ENCODE measurements around the gene LIPK.
A peak's percentile ranks its signal among the peaks of the same experiment; 100 is the strongest.
"Not testable (repeated sequence)": the region's sequence is repeated elsewhere in the genome, so short reads cannot be mapped to it uniquely, and the experiment has no call there.

The LIPK gene, protein sequence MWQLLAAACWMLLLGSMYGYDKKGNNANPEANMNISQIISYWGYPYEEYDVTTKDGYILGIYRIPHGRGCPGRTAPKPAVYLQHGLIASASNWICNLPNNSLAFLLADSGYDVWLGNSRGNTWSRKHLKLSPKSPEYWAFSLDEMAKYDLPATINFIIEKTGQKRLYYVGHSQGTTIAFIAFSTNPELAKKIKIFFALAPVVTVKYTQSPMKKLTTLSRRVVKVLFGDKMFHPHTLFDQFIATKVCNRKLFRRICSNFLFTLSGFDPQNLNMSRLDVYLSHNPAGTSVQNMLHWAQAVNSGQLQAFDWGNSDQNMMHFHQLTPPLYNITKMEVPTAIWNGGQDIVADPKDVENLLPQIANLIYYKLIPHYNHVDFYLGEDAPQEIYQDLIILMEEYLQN

DNA sequence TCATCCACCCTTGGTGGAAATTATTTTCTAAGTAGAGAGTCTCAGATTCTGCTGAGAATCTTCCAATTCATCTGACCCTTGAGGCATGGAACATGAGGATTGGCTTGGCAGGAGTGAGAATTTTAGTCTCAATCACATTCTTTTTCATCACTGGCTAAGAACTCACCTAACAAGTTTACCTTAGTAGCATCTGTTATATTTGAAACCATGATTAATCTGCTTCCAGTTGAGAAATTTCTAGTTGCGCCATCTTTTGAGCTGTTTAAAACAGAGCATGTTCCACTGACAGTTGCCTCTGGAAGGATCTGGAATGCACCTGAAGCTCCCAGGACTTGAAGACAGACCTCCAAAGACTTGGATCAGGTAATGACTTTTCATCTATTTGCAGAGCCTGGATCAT, at the start of gene LIPK:
LIPK (plus strand) TSS at position 292 of the 400 bp plus-strand sequence. CDS start 18,295 bp downstream, outside the sequence.
- TF ChIP-seq, protein P1, sequence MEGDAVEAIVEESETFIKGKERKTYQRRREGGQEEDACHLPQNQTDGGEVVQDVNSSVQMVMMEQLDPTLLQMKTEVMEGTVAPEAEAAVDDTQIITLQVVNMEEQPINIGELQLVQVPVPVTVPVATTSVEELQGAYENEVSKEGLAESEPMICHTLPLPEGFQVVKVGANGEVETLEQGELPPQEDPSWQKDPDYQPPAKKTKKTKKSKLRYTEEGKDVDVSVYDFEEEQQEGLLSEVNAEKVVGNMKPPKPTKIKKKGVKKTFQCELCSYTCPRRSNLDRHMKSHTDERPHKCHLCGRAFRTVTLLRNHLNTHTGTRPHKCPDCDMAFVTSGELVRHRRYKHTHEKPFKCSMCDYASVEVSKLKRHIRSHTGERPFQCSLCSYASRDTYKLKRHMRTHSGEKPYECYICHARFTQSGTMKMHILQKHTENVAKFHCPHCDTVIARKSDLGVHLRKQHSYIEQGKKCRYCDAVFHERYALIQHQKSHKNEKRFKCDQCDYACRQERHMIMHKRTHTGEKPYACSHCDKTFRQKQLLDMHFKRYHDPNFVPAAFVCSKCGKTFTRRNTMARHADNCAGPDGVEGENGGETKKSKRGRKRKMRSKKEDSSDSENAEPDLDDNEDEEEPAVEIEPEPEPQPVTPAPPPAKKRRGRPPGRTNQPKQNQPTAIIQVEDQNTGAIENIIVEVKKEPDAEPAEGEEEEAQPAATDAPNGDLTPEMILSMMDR (conservative IDR thresholded peaks at IDR 0.05; ENCODE audit: low read length): no peak
- no peak for DNase-seq (ENCODE audit: low read depth)

DNA sequence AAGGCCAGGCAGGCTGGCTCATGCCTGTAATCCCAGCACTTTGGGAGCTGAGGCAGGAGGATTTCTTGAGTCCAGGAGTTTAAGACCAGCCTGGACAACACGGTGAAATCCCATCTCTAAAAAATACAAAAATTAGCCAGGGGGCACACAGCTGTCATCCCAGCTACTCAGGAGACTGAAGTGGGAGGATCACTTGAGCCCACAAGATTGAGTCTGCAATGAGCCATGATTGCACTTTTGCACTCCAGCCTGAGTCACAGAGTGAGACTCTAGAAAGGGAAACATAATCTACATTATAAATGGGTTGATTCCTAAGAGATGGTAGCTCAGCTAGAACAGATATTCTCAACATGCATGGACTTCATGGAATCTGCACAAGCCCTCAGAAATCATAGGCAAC, 48.1 kb upstream of the LIPK start:
- peak; percentile 13 for DNase-seq (ENCODE audit: low read depth)
- TF ChIP-seq, protein P1 (conservative IDR thresholded peaks at IDR 0.05; ENCODE audit: low read length): no peak
- no peak overlapping the region for H3K4me3 ChIP-seq (ENCODE audit: low read length)

More for the DNA sequence above, at the start of gene LIPK:
- no peak within 1 kb of the TSS for H3K4me3 ChIP-seq (ENCODE audit: low read length)

DNA sequence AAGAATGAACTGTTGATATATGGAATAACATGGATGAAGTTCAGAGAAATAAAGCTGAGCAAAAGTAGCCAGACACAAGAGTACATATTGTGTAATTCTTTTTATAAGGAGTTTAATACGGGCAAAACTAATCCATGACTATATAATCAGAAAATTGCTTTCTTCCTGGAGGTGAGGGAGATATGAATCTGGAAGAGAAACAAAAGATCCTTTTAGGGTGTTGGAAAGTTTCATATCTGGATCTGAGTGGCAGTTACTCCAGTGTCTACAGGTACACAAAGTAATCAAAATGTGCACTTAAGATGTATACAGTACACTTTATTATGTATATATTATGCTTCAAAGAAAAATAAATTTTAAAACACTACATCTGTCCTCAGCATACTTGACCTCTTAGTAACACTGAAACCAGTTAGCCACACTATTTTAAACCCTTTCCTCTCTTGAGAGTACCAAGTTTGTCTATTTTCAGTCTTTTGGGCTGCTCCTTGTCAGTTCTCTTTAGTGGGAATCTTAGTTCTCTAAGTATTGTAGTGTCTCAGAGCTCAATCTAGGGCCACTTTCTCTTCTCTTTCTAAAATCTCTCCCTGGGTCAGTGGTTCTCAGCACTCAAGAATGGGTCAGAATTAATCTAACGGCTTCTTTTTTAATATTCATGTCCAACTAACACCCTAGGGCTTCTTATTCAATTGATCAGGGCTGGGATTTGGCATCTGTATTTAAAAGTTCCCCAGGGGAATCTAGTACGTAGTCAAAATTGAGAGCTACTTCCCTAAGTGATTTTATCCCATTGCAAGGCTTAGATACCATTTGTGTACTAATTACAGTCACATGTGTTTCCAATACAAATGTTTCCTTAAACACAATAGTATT, 46.1 kb upstream of the LIPK start:
- DNase-seq (ENCODE audit: low read depth): peak; percentile 9
- no peak overlapping the region for H3K4me3 ChIP-seq (ENCODE audit: low read length)
- TF ChIP-seq, protein P1 (conservative IDR thresholded peaks at IDR 0.05; ENCODE audit: low read length): no peak

DNA sequence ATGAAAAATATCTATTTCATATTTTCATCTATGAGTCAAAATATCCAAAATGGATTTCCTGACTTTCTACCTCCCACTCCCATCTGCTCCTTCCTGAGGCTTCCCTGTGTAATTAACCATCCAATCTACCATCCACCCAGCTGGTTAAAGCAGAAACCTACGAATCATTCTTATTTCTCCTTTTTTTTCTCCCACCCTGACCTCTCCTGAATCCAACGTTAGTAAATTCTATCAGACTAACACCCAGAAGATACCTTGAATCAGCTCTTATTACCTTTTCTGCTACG, 45.5 kb upstream of the LIPK start:
- no peak overlapping the region for H3K4me3 ChIP-seq (ENCODE audit: low read length)
- no peak for DNase-seq (ENCODE audit: low read depth)
- TF ChIP-seq, protein P1 (conservative IDR thresholded peaks at IDR 0.05; ENCODE audit: low read length): no peak

DNA sequence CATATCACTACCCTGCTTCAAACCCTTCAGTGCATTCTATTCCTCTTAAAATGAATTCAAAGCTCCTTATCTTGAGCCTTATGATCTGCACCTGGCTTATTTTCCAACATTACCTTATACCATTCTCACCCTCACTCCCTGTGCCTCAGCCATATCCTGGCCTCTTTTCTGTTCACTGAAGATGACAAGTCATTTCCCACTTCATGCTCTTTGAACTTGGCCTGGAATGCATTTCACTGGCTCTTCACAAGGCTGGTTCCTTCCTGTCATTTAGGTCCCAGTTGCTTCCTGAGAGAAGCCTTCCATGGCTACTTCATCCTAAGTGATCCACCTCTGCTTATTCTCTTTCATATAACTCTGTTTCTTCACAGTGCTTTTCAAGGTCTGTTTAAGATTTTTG, 45.0 kb upstream of the LIPK start:
- H3K4me3 ChIP-seq (ENCODE audit: low read length): no peak overlapping the region
- DNase-seq (ENCODE audit: low read depth): no peak
- TF ChIP-seq, protein P1 (conservative IDR thresholded peaks at IDR 0.05; ENCODE audit: low read length): no peak

DNA sequence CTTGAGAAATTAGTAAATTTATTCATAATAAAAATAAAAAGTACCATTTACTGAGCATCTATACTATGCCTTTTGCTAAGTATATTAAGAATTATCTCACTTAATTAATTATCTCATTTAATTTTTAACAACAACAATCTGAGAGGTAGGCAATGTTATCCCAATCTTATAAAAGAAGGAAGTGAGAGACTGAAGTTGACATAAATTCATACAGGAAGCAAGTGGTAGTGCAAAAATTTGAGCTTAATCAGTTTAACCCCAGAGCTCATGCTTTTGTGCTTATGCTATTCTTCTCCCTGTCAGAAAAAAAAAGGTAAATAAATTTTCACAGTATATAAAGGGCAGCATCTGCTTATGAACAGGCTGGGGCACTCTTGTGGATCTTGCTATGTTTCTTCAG, 44.5 kb upstream of the LIPK start:
- no peak for DNase-seq (ENCODE audit: low read depth)
- H3K4me3 ChIP-seq (ENCODE audit: low read length): no peak overlapping the region
- TF ChIP-seq, protein P1 (conservative IDR thresholded peaks at IDR 0.05; ENCODE audit: low read length): no peak

DNA sequence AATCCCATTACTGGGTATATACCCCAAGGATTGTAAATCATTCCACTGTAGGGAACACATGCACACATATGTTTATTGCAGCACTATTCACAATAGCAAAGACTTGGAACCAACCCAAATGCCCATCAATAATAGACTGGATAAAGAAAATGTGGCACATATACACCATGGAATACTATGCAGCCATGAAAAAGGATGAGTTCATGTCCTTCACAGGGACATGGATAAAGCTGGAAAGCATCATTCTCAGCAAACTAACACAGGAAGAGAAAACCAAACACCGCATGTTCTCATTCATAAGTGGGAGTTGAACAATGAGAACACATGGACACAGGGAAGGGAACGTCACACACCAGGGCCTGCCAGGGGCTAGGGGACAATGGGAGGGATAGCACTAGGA, 42.9 kb upstream of the LIPK start:
- H3K4me3 ChIP-seq (ENCODE audit: low read length); DNase-seq (ENCODE audit: low read depth): not testable (repeated sequence)

Measured in AG10803 (cell line).